HG03342 (cell line): ENCODE measurements around the gene DEFB123.
"Not testable (repeated sequence)": the region's sequence is repeated elsewhere in the genome, so short reads cannot be mapped to it uniquely, and the experiment has no call there.

ENCODE experiments used
- ATAC-seq: cut with Tn5 transposase; IDR thresholded peaks from one replicate; pipeline ENCODE4 v1.9.1; 2021; ENCODE audit warnings: mild to moderate bottlenecking, moderate library complexity; ENCODE audit not compliant: unreplicated experiment

Gene DEFB123, protein sequence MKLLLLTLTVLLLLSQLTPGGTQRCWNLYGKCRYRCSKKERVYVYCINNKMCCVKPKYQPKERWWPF

DNA sequence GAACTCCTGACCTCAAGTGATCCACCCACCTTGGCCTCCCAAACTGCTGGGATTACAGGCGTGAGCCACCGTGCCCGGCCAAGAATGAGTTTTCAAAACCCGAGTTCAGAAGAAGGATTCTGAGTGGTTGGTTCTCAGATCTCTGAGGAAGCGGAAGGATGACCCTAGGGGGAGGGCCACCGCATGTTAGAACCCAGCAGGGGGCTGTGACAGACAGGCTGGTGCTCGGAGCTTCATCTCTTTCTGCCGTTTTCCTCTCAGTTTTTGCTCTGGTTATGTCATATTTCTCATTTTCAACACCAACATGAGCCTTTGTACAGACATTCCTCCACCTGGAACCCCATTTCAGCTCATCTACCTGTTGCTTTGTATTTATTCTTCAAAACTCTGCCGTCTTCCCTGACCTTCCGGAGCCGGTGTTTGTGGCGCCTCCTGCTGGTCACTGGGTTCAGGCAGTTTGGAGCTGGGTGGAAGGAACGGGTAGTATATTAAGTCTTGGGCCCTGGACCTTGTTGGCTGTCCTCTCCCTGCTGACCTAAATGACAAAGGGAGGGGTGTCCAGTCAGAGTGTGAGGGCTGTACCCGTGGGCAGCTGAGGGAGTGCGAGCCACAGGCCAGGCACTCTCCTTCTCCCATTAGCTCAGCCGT, at the start of gene DEFB123:
TSS of gene DEFB123 (plus strand) at position 621 of the 648 bp plus-strand sequence. CDS start 67 bp downstream, outside the sequence.
- ATAC-seq, result no peak

GRCh38 chr20:31392836-31393235, 47.6 kb upstream of the DEFB123 start:
- no peak for ATAC-seq

GRCh38 chr20:31394900-31395299, 45.5 kb upstream of the DEFB123 start:
- ATAC-seq, result no peak

GRCh38 chr20:31403886-31404285, 36.5 kb upstream of the DEFB123 start:
- ATAC-seq, result no peak

- ATAC-seq, result no peak
Observed at GRCh38 chr20:31406115-31406514, 34.3 kb upstream of the DEFB123 start, which contains the start of gene DEFB121. DEFB121 (minus strand) TSS chr20:31406215; CDS start chr20:31406152, 63 bp downstream.

DNA sequence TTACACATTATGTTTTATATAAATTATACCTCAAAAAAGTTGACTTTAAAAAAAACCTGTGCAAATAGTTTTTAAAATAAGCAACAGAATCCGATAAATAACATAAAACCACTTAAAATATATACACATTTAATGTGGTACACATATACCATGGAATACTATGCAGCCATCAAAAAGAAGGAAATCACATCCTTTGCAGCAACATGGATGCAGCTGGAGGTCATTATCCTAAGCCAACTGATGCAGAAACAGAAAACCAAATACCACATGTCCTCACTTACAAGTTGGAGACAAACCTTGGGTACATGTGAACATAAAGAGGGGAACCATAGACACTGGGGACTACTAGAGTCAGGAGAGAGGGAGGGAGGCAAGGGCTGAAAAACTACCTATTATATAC, 30.4 kb upstream of the DEFB123 start:
- ATAC-seq, result no peak

- ATAC-seq, result no peak
Observed at GRCh38 chr20:31414381-31414780, 26.1 kb upstream of the DEFB123 start.

GRCh38 chr20:31415653-31416052, 24.8 kb upstream of the DEFB123 start:
- ATAC-seq, result no peak

DNA sequence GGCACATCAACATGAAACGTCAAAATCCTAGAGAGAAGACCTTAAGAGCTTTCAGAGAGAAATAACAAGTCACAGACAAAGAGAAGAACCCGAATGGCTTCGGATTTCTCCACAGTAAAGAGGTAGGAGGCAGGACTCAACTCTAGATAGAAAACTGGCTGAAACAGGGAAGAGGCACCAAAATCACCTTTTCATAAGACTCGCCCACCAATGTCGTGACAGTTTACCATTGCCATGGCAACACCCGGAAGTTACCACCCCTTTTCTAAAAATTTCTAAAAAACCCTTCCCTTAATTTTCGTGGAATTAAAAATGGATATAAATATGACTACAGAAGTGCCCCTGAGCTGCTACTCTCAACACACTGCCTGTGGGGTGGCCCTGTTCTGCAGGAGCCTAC, 22.1 kb upstream of the DEFB123 start:
- ATAC-seq, result no peak

DNA sequence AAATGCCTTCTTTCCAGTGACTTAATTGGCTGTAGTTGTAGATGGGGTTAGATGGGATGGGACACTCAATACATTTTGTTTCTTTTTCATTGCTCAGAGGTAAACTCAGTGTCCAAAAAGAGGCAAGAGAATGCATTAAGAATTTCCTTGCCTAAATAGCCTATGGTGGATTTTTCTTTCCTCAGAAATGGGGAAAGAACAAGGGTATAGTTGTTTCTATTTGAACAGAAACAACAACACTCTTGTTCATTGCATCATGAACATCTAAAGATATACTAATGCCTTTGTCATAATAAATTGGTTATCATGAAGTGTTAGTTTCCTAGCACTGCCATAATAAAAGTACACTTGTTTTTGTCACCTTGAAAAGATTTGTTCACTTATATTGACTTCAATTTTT, 14.6 kb upstream of the DEFB123 start:
- ATAC-seq, result no peak

DNA sequence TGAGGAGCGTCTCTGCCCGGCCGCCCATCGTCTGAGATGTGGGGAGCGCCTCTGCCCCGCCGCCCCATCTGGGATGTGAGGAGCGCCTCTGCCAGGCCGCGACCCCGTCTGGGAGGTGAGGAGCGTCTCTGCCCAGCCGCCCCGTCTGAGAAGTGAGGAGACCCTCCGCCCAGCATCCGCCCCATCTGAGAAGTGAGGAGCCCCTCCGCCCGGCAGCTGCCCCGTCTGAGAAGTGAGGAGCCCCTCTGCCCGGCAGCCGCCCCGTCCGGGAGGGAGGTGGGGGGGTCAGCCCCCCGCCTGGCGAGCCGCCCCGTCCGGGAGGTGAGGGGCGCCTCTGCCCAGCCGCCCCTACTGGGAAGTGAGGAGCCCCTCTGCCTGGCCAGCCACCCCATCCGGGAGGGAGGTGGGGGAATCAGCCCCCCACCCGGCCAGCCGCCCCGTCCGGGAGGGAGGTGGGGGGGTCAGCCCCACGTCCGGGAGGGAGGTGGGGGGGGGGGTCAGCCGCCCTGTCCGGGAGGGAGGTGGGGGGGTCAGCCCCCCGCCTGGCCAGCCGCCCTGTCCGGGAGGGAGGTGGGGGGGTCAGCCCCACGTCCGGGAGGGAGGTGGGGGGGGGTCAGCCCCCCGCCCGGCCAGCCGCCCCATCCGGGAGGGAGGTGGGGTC, 13.4 kb upstream of the DEFB123 start:
- ATAC-seq, result not testable (repeated sequence)

GRCh38 chr20:31427576-31427975, 12.9 kb upstream of the DEFB123 start:
- not testable (repeated sequence) for ATAC-seq

- ATAC-seq, result no peak
Observed at GRCh38 chr20:31430568-31431115, 9.8 kb upstream of the DEFB123 start.

GRCh38 chr20:31446084-31446819, 5.8 kb downstream of the DEFB123 start:
- ATAC-seq, result no peak

- no peak for ATAC-seq
Observed at GRCh38 chr20:31449511-31450414, 9.3 kb downstream of the DEFB123 start.

- ATAC-seq, result no peak
Observed at GRCh38 chr20:31452575-31452974, 12.1 kb downstream of the DEFB123 start.

DNA sequence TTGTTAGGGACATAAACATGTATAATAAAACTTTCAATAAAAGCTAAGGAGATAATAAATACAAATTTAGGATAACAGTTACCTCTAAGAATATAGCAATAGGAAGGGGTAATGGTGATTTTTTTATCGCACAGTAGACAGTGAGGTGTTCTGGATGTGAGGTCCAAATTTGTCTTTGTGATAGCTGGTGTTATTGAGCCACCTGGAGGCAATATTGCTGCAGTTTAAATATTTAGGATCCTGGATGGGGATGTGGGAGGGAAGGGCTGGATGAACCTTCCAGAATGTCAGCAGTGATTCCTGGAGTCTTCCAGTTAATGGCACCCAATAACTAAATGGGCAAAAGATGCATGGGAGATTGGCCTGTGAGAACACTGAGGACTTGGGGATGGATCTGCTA, 13.9 kb downstream of the DEFB123 start:
- no peak for ATAC-seq

- ATAC-seq, result not testable (repeated sequence)
Observed at GRCh38 chr20:31470946-31471345, 30.5 kb downstream of the DEFB123 start.

GRCh38 chr20:31472395-31473330, 32.2 kb downstream of the DEFB123 start:
- ATAC-seq, result no peak
